Measurements from ENCODE around the gene DOCK10. TPM values are rescaled to one million over a fixed set of nuclear protein-coding genes. Genes with fewer than 3 reads are reported as not detected.
A peak's percentile ranks its signal among the peaks of the same experiment; 100 is the strongest.

Gene DOCK10
- total RNA-seq, 1 donor from 2014 or later: 15.2 TPM

DNA sequence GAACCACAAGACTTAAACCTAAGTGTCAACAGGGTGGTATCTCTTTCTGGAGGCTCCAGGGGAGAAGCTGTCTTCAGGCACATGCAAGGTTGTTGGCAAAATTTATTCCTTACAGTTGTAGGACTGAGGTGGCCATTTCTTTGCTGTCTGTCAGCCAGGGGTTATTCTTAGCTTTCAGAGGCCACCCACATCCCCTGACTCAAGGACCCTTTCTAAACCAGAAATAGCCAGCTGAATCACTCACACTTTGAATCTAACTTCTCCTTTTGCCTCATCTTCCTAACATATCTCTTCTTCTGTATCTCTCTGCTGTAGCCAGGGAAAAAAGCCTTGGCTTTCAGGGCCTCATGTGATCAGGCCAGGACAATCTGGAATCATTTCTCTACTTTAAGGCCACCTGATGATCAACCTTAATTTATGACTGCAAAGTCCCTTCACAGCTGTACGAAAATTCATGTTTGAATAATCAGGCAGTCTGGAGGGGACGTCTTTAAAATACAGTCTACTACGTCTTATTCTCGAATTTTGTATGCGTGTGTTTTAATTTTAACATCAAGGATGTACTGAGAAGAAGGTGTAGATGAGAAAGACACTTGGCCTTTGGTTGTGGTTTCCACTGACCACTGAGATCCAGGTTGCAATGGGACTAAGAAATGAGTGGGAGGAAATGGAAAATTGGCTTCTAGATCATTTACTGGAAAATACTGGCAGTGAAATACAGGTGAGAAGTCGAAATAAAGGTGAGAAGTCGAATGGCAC lies 90.4 kb downstream of the DOCK10 start:
- Mint-ChIP-seq H3K36me3 (ENCODE audit: unreplicated experiment) (peaks cover 3% of the 10 kb centered on the region), H3K27ac (ENCODE audit: unreplicated experiment) (no peak overlapping the region), H3K9me3 (ENCODE audit: unreplicated experiment) (no peaks in the 10 kb centered on the region), H3K27me3 (ENCODE audit: unreplicated experiment) (no peaks in the 10 kb centered on the region), H3K4me1 (ENCODE audit: unreplicated experiment) (peaks cover 23% of the 10 kb centered on the region), H3K4me3 (ENCODE audit: unreplicated experiment) (no peak overlapping the region)
- no peak for DNase-seq (ENCODE audit: extremely low spot score, unreplicated experiment)
- TF ChIP-seq CTCF (IDR thresholded peaks at IDR 0.05): no peak

DNA sequence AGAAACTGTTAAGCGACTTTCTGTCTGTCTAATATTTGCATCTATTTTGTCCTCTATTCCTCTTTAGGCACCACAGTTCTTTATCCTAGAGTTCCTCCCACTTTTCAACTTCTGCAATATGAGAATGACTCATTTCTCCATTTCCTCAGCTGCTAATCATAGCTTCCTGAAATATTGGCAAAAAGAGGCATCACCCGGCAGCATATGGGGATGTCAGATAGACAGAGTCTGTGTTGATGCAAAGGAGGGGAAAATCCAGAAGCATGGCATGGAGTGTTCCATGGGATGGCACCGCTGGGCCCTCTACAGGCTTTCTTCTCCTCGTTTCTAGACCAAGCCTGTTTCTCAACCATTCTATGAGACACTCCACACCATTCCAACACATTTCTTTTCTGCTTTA lies 93.4 kb downstream of the DOCK10 start:
- no peak for DNase-seq (ENCODE audit: extremely low spot score, unreplicated experiment)
- Mint-ChIP-seq H3K4me3 (ENCODE audit: unreplicated experiment) (no peak overlapping the region), H3K27ac (ENCODE audit: unreplicated experiment) (peak overlapping the region; percentile 60), H3K27me3 (ENCODE audit: unreplicated experiment) (no peaks in the 10 kb centered on the region), H3K9me3 (ENCODE audit: unreplicated experiment) (no peaks in the 10 kb centered on the region), H3K36me3 (ENCODE audit: unreplicated experiment) (peaks cover 3% of the 10 kb centered on the region), H3K4me1 (ENCODE audit: unreplicated experiment) (peaks cover 34% of the 10 kb centered on the region)
- TF ChIP-seq CTCF (IDR thresholded peaks at IDR 0.05): no peak

DNA sequence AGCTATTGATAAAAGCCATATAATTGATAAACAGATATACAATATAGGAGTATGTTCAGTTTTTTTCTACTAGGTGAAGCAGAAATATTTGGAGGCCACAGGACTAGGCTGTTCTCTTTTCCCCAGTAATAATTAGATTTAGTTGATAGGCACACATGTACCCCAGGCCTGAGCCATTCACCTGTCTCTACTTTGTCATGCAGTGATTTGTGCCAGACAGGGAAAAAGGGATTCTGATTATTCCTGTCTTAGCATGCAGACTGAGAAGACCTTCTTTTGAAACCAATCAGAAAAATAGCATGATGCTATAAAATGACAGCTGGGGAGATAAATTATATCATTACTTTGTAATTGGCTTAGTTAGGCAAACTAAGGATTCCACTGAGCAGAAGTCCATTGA lies 94.3 kb downstream of the DOCK10 start:
- Mint-ChIP-seq H3K36me3 (ENCODE audit: unreplicated experiment) (peaks cover 3% of the 10 kb centered on the region), H3K9me3 (ENCODE audit: unreplicated experiment) (no peaks in the 10 kb centered on the region)

DNA sequence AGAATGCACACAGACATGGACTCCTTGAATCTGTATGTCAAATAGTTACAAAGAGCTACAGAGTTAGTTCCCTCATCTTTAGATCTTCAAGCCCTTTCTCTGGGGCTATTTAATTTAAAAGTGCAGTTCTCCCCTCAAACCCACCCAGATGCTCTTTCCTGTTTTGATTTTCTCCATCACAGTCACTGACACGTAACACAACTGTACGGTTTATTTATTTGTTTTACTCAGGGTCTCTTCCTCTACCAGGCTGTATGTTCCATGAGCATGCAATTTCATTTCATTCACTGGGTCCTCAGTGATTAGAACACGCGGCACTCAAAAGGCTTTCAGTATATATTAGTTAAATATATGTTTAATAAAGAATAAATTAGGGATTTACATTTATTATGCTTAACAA lies 94.7 kb downstream of the DOCK10 start:
- H3K4me1 Mint-ChIP-seq (ENCODE audit: unreplicated experiment): peaks cover 33% of the 10 kb centered on the region
- H3K4me3 Mint-ChIP-seq (ENCODE audit: unreplicated experiment): no peak overlapping the region
- no peaks in the 10 kb centered on the region for H3K27me3 Mint-ChIP-seq (ENCODE audit: unreplicated experiment)
- TF ChIP-seq CTCF (IDR thresholded peaks at IDR 0.05): no peak
- no peaks in the 10 kb centered on the region for H3K9me3 Mint-ChIP-seq (ENCODE audit: unreplicated experiment)
- no peak for DNase-seq (ENCODE audit: extremely low spot score, unreplicated experiment)
- H3K36me3 Mint-ChIP-seq (ENCODE audit: unreplicated experiment): peaks cover 3% of the 10 kb centered on the region
- peak overlapping the region; percentile 96 for H3K27ac Mint-ChIP-seq (ENCODE audit: unreplicated experiment)

More for the DNA sequence above, 94.3 kb downstream of the DOCK10 start:
- Mint-ChIP-seq H3K27ac (ENCODE audit: unreplicated experiment) (no peak overlapping the region), H3K4me3 (ENCODE audit: unreplicated experiment) (no peak overlapping the region), H3K4me1 (ENCODE audit: unreplicated experiment) (peaks cover 33% of the 10 kb centered on the region), H3K27me3 (ENCODE audit: unreplicated experiment) (no peaks in the 10 kb centered on the region)
- DNase-seq (ENCODE audit: extremely low spot score, unreplicated experiment): no peak
- no peak for TF ChIP-seq CTCF (IDR thresholded peaks at IDR 0.05)

GRCh38 chr2:224946895-224947294 lies 95.4 kb downstream of the DOCK10 start:
- Mint-ChIP-seq H3K9me3 (ENCODE audit: unreplicated experiment) (no peaks in the 10 kb centered on the region), H3K4me3 (ENCODE audit: unreplicated experiment) (peak overlapping the region; percentile 68), H3K27me3 (ENCODE audit: unreplicated experiment) (no peaks in the 10 kb centered on the region), H3K4me1 (ENCODE audit: unreplicated experiment) (peaks cover 35% of the 10 kb centered on the region), H3K27ac (ENCODE audit: unreplicated experiment) (peak overlapping the region; percentile 96), H3K36me3 (ENCODE audit: unreplicated experiment) (no peaks in the 10 kb centered on the region)
- no peak for DNase-seq (ENCODE audit: extremely low spot score, unreplicated experiment)
- TF ChIP-seq CTCF (IDR thresholded peaks at IDR 0.05): no peak

All from osteocyte (in vitro differentiated cells).